ENCODE data around the gene NOSIP. TPM values are rescaled to one million over a fixed set of nuclear protein-coding genes. Genes with fewer than 3 reads are reported as not detected.

Gene NOSIP
- total RNA-seq, 2 donors from 2014 or later, result 50.6 to 73.2 TPM

DNA sequence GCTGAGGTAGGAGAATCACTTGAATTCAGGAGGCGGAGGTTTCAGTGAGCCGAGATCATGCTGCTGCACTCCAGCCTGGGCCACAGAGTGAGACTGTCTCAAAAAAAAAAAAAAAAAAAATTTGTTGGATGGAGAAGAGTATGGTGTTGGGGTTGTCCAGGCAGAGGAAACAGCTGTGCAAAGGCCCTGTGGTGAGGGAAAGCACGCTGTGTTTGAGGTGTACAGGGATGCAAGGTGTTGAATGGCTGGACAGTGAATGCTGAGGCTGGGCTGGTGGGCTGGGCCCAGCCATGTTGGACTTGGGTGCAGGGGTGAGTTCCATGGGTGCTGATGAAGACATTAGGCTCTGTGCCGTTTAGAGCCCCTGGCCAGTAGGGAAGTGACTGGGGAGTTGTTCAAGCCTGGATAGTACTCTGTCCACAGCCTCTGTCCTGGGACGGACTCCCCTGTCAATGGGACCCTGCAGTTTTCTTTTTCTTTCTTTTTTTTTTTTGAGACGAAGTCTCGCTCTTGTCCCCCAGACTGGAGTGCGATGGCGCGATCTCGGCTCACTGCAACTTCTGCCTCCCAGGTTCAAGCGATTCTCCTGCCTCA lies 29.2 kb upstream of the NOSIP start:
- Histone ChIP-seq H3K27ac (no peak overlapping the region), H3K9me3 (no peaks in the 10 kb centered on the region), H3K4me1 (peaks cover 11% of the 10 kb centered on the region), H3K36me3 (replicated peaks in 1 of 2; ENCODE audit: insufficient read depth in 1 of 2, low read depth in 2 of 2) (peaks cover 0 to 3% of the 10 kb centered on the region in 2 donors), H3K27me3 (no peaks in the 10 kb centered on the region), H3K4me3 (no peak overlapping the region)
- DNase-seq, result no peak
- 96 to 97% methylated on average over 11 to 12 of the region's 12 CpGs for WGBS, 2 donors
- no peak for ATAC-seq
- TF ChIP-seq, protein P1, sequence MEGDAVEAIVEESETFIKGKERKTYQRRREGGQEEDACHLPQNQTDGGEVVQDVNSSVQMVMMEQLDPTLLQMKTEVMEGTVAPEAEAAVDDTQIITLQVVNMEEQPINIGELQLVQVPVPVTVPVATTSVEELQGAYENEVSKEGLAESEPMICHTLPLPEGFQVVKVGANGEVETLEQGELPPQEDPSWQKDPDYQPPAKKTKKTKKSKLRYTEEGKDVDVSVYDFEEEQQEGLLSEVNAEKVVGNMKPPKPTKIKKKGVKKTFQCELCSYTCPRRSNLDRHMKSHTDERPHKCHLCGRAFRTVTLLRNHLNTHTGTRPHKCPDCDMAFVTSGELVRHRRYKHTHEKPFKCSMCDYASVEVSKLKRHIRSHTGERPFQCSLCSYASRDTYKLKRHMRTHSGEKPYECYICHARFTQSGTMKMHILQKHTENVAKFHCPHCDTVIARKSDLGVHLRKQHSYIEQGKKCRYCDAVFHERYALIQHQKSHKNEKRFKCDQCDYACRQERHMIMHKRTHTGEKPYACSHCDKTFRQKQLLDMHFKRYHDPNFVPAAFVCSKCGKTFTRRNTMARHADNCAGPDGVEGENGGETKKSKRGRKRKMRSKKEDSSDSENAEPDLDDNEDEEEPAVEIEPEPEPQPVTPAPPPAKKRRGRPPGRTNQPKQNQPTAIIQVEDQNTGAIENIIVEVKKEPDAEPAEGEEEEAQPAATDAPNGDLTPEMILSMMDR (IDR thresholded peaks at IDR 0.05), result no peak
- no peak for TF ChIP-seq POLR2A (IDR thresholded peaks at IDR 0.05)
- intact Hi-C loops (cut with DNase I), result no loop called here

DNA sequence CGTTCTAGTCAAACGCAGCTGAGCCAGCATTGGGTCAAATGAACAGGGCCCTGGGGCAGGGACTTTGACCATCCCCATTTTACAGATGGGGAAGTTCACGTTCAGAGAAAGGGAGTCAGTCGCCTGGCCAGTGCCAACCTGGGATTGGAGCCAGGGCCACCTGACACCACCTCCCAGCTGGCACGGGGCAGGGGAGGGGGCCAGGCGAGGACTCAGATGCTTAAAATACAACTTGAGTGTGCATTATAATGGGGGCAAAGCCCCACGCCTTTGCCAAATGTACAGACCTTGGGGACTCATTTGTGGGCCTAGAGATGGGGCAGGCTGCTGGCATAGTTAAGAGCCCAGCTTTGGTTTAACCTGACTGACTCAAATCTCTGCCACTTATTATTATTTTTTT lies 25.2 kb upstream of the NOSIP start:
- H3K27me3 ChIP-seq, result no peaks in the 10 kb centered on the region
- no peaks in the 10 kb centered on the region for H3K9me3 ChIP-seq
- H3K36me3 ChIP-seq (replicated peaks in 1 of 2; ENCODE audit: insufficient read depth in 1 of 2, low read depth in 2 of 2), result peaks cover 0 to 9% of the 10 kb centered on the region in 2 donors
- no peak overlapping the region for H3K4me3 ChIP-seq
- DNase-seq, result no peak
- ATAC-seq, result no peak
- intact Hi-C loops (cut with DNase I), result no loop called here
- no peaks in the 10 kb centered on the region for H3K4me1 ChIP-seq
- H3K27ac ChIP-seq, result no peak overlapping the region
- WGBS, 2 donors, result 67 to 75% methylated on average over 3 to 7 of the region's 7 CpGs
- TF ChIP-seq, protein P1 (IDR thresholded peaks at IDR 0.05), result no peak
- no peak for TF ChIP-seq POLR2A (IDR thresholded peaks at IDR 0.05)

DNA sequence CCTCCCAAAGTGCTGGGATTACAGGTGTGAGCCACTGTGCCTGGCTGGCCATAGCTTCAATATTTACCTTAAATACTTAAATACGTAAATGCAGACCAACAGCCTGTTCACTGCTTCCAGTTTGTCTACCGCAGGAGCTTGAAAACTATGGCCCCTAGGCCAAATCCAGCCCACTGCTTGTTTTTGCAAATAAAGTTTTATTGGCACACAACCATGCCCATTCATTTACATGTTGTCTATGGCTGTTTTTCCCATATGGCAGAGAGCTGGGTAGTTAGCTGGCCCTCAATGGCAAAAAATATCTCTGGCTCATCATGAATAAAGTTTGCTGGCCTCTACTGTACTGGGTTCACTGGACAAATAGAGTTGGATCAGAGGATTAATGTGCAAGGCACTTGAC lies 22.4 kb upstream of the NOSIP start:
- Histone ChIP-seq H3K36me3 (replicated peaks in 1 of 2; ENCODE audit: insufficient read depth in 1 of 2, low read depth in 2 of 2) (peaks cover 7 to 16% of the 10 kb centered on the region in 2 donors), H3K27ac (no peak overlapping the region), H3K4me3 (no peak overlapping the region), H3K4me1 (no peaks in the 10 kb centered on the region), H3K9me3 (no peaks in the 10 kb centered on the region), H3K27me3 (no peaks in the 10 kb centered on the region)
- intact Hi-C loops (cut with DNase I), result no loop called here
- DNase-seq (no peak), ATAC-seq (no peak)
- TF ChIP-seq, protein P1 (IDR thresholded peaks at IDR 0.05), result no peak
- no peak for TF ChIP-seq POLR2A (IDR thresholded peaks at IDR 0.05)
- WGBS, 2 donors, result 97 to 100% methylated on average over 2 of the region's 2 CpGs

DNA sequence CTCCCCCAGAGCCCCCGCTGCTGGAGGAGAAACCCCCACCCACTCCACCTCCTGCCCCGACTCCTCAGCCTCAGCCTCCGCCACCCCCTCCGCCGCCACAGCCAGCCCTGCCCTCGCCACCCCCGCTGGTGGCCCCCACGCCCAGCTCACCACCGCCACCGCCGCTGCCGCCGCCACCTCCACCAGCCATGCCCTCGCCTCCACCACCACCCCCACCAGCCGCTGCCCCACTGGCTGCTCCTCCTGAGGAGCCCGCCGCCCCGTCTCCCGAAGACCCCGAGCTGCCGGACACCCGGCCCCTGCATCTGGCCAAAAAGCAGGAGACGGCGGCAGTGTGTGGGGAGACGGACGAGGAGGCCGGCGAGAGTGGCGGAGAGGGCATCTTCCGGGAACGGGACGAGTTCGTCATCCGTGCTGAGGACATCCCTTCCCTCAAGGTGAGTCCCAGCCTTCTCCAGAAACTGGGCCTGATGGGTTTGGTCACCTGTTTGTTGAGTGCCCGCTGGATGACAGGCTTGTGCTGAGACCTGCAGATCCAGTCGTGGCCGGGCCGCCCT lies 21.2 kb upstream of the NOSIP start:
- Histone ChIP-seq H3K4me3 (no peak overlapping the region), H3K9me3 (no peaks in the 10 kb centered on the region), H3K36me3 (replicated peaks in 1 of 2; ENCODE audit: insufficient read depth in 1 of 2, low read depth in 2 of 2) (peaks cover 7 to 16% of the 10 kb centered on the region in 2 donors), H3K4me1 (no peaks in the 10 kb centered on the region), H3K27me3 (no peaks in the 10 kb centered on the region), H3K27ac (no peak overlapping the region)
- TF ChIP-seq, protein P1 (IDR thresholded peaks at IDR 0.05), result no peak
- TF ChIP-seq POLR2A (IDR thresholded peaks at IDR 0.05), result no peak
- intact Hi-C loops (cut with DNase I), result no loop called here
- DNase-seq (no peak), ATAC-seq (no peak)
- WGBS, 2 donors, result 95 to 99% methylated on average over 31 to 32 of the region's 38 CpGs
